Loucy (cell line): ENCODE results near the gene EXOSC7.

ENCODE experiments used
- H2AFZ ChIP-seq: fragments of 200-600 bp; sonication (generic); 2 replicates; pipeline ENCODE4 v1.6.0; 2016; ENCODE audit warnings: antibody characterized with exemption, mild to moderate bottlenecking, low read length, moderate library complexity
- H3F3A ChIP-seq: fragments of 200-600 bp; 2 replicates; pipeline ENCODE4 v1.6.0; 2016; ENCODE audit warnings: antibody characterized with exemption, low read depth, mild to moderate bottlenecking
- H3K27me3 ChIP-seq: fragments of 200-600 bp; sonication (generic); 2 replicates; pipeline ENCODE4 v1.6.1; 2014; ENCODE audit warnings: low read length, mild to moderate bottlenecking; ENCODE audit not compliant: insufficient read depth, poor library complexity, severe bottlenecking
- H3K36me3 ChIP-seq: fragments of 200-600 bp; sonication (generic); 2 replicates; pipeline ENCODE4 v1.6.1; 2016; ENCODE audit warnings: low read length; ENCODE audit not compliant: insufficient read depth
- H3K4me1 ChIP-seq: fragments of 200-600 bp; sonication (generic); 2 replicates; pipeline ENCODE4 v1.5.1; 2014; ENCODE audit warnings: low read length, mild to moderate bottlenecking; ENCODE audit not compliant: insufficient read depth, poor library complexity, severe bottlenecking
- H3K4me2 ChIP-seq: fragments of 200-600 bp; sonication (generic); 2 replicates; pipeline ENCODE4 v1.6.0; 2014; ENCODE audit warnings: antibody characterized with exemption, low read length, low read depth, mild to moderate bottlenecking; ENCODE audit not compliant: poor library complexity, severe bottlenecking
- H3K4me3 ChIP-seq: fragments of 200-600 bp; sonication (generic); 2 replicates; pipeline ENCODE4 v1.5.1; 2014; ENCODE audit warnings: low read length, mild to moderate bottlenecking, mixed read lengths; ENCODE audit not compliant: poor library complexity, severe bottlenecking
- H3K79me2 ChIP-seq: fragments of 200-600 bp; sonication (generic); 2 replicates; pipeline ENCODE4 v1.6.1; 2014; ENCODE audit warnings: low read length; ENCODE audit not compliant: insufficient read depth
- H3K9ac ChIP-seq: fragments of 200-600 bp; sonication (generic); 2 replicates; pipeline ENCODE4 v1.6.0; 2014; ENCODE audit warnings: mild to moderate bottlenecking, low read depth, low read length, moderate library complexity; ENCODE audit not compliant: poor library complexity, severe bottlenecking
- H3K9me2 ChIP-seq: fragments of 200-600 bp; sonication (generic); replicated peaks from 2 replicates; pipeline ENCODE4 v1.6.1; 2016; ENCODE audit warnings: low read depth, low read length, mixed read lengths
- H3K9me3 ChIP-seq: fragments of 200-600 bp; sonication (generic); 2 replicates; pipeline ENCODE4 v1.6.1; 2014; ENCODE audit warnings: mild to moderate bottlenecking, antibody characterized with exemption, low read length, low read depth; ENCODE audit not compliant: insufficient read depth
- H4K20me1 ChIP-seq: fragments of 200-600 bp; sonication (generic); 2 replicates; pipeline ENCODE4 v1.6.0; 2014; ENCODE audit warnings: antibody characterized with exemption, low read length, mild to moderate bottlenecking; ENCODE audit not compliant: insufficient read depth, poor library complexity, severe bottlenecking
- CTCF ChIP-seq: fragments of 200-600 bp; sonication (generic); conservative IDR thresholded peaks from 2 replicates; pipeline ENCODE4 v1.5.1; 2014; ENCODE audit warnings: mild to moderate bottlenecking, antibody characterized with exemption, low read length
- EZH2phosphoT487 ChIP-seq: fragments of 200-600 bp; IDR thresholded peaks from 2 replicates; pipeline ENCODE4 v1.6.1; 2018; ENCODE audit warnings: antibody characterized with exemption, mild to moderate bottlenecking, moderate library complexity, borderline replicate concordance

Gene EXOSC7

GRCh38 chr3:44960387-44961026 lies 15.5 kb upstream of the EXOSC7 start:
- Histone ChIP-seq H3K9me3 (no peaks in the 10 kb centered on the region), H2AFZ (no peak overlapping the region), H3K27me3 (no peaks in the 10 kb centered on the region), H3K4me2 (no peak overlapping the region), H3K4me1 (peaks cover 22% of the 10 kb centered on the region), H3K4me3 (no peak overlapping the region), H3K9ac (no peak overlapping the region), H3K9me2 (no peaks in the 10 kb centered on the region), H4K20me1 (no peaks in the 10 kb centered on the region), H3K36me3 (peaks cover 38% of the 10 kb centered on the region; the same call in 1 of the 2 replicates), H3F3A (no peaks in the 10 kb centered on the region), H3K79me2 (peaks cover 57% of the 10 kb centered on the region)
- TF ChIP-seq CTCF (no peak), EZH2phosphoT487 (no peak)

GRCh38 chr3:44961888-44962287 lies 14.2 kb upstream of the EXOSC7 start:
- H3K27me3 ChIP-seq = no peaks in the 10 kb centered on the region
- H2AFZ ChIP-seq = no peak overlapping the region
- no peak overlapping the region for H3K9ac ChIP-seq
- H3K9me3 ChIP-seq = no peaks in the 10 kb centered on the region
- H3K36me3 ChIP-seq = peaks cover 25% of the 10 kb centered on the region; the same call in 1 of the 2 replicates
- no peak for TF ChIP-seq CTCF
- no peak for TF ChIP-seq EZH2phosphoT487
- H3K9me2 ChIP-seq = no peaks in the 10 kb centered on the region
- no peak overlapping the region for H3K4me2 ChIP-seq
- H3K4me3 ChIP-seq = no peak overlapping the region
- H3F3A ChIP-seq = no peaks in the 10 kb centered on the region
- H3K79me2 ChIP-seq = peaks cover 71% of the 10 kb centered on the region
- H4K20me1 ChIP-seq = no peaks in the 10 kb centered on the region
- peaks cover 36% of the 10 kb centered on the region for H3K4me1 ChIP-seq

GRCh38 chr3:44962621-44963393 lies 13.2 kb upstream of the EXOSC7 start:
- H3K79me2 ChIP-seq = peaks cover 80% of the 10 kb centered on the region
- no peaks in the 10 kb centered on the region for H3K9me3 ChIP-seq
- TF ChIP-seq EZH2phosphoT487 = no peak
- TF ChIP-seq CTCF = no peak
- H3K4me3 ChIP-seq = no peak overlapping the region
- H3K4me2 ChIP-seq = no peak overlapping the region
- H3K27me3 ChIP-seq = no peaks in the 10 kb centered on the region
- peaks cover 45% of the 10 kb centered on the region for H3K4me1 ChIP-seq
- H3K36me3 ChIP-seq = peaks cover 15% of the 10 kb centered on the region; the same call in 1 of the 2 replicates
- no peak overlapping the region for H3K9ac ChIP-seq
- H4K20me1 ChIP-seq = no peaks in the 10 kb centered on the region
- H3F3A ChIP-seq = no peaks in the 10 kb centered on the region
- H3K9me2 ChIP-seq = no peaks in the 10 kb centered on the region
- H2AFZ ChIP-seq = no peak overlapping the region
